Heart left ventricle (tissue), 16 donors: ENCODE data around the gene ANK2. TPM values are rescaled to one million over a fixed set of nuclear protein-coding genes. Genes with fewer than 3 reads are reported as not detected.

Source experiments
- ATAC-seq, 4 donors: fragments of 200-7000 bp; cut with Tn5 transposase; one replicate each; pipeline ENCODE4 v1.9.1; 2020 to 2022; ENCODE audit warnings: moderate library complexity in 4 of 4, mild to moderate bottlenecking in 3 of 4, moderate number of reproducible peaks in 1 of 4
- DNase-seq, 5 donors: peaks; one replicate each; pipeline ENCODE4 v3.0.0-alpha.2; 2020
- H3K27ac ChIP-seq, 12 donors: fragments of 200-600 bp; sonication (generic) in 4 of 12; one replicate each; pipeline versions ENCODE4 v1.5.0 to v1.8.0; 2016 to 2022; ENCODE audit warnings: mild to moderate bottlenecking in 2 of 12
- H3K27me3 ChIP-seq, 9 donors: fragments of 200-600 bp; sonication (generic) in 2 of 9; one replicate each; pipeline versions ENCODE4 v1.5.1 to v1.8.0; 2016 to 2022; ENCODE audit warnings: mild to moderate bottlenecking in 3 of 9
- H3K36me3 ChIP-seq, 9 donors: fragments of 200-600 bp; sonication (generic) in 2 of 9; one replicate each; pipeline versions ENCODE4 v1.5.0 to v1.8.0; 2018 to 2022; ENCODE audit warnings: mild to moderate bottlenecking in 2 of 9
- H3K4me1 ChIP-seq, 12 donors: fragments of 200-600 bp; sonication (generic) in 4 of 12; one replicate each; pipeline versions ENCODE4 v1.5.0 to v1.8.0; 2016 to 2022; ENCODE audit warnings: mild to moderate bottlenecking in 3 of 12
- H3K4me3 ChIP-seq, 12 donors: fragments of 200-600 bp; sonication (generic) in 4 of 12; one replicate each; pipeline versions ENCODE4 v1.5.0 to v1.8.0; 2017 to 2022; ENCODE audit warnings: mild to moderate bottlenecking in 9 of 12, moderate library complexity in 4 of 12
- H3K9me3 ChIP-seq, 12 donors: fragments of 200-600 bp; sonication (generic) in 4 of 12; one replicate each; pipeline versions ENCODE4 v1.5.0 to v1.8.0; 2016 to 2022; ENCODE audit warnings: mild to moderate bottlenecking in 1 of 12
- POLR2A ChIP-seq, 2 donors: fragments of 450-650 bp; IDR thresholded peaks; one replicate each; pipeline ENCODE4 v1.6.1; 2017; ENCODE audit warnings: antibody characterized with exemption in 2 of 2, mild to moderate bottlenecking in 2 of 2, moderate library complexity in 2 of 2
- WGBS, 4 donors: extraction: QIAGEN DNeasy Blood & Tissue Kit in 2 of 4; methylation state at CpG; one replicate each; pipeline versions ENCODE4 v1.1.5 to v1.1.7; 2013 to 2018; 5-methylcytosine and 5-hydroxymethylcytosine counted together
- intact Hi-C, 10 donors: fragments of 100-400 bp; cut with DNase I; formaldehyde crosslinking; loops; one replicate each; pipeline versions ENCODE4 v1.11.1 to v1.14.2; 2022
- polyA plus RNA-seq, 2 donors: library from polyadenylated mRNA; stranded (reverse); fragments of 200-250 nt; gene quantifications; one replicate each; pipeline ENCODE4 v1.2.3, GENCODE V29; 2013
- total RNA-seq, 9 donors: library from RNA; depleted of rRNA in 2 of 9; stranded (reverse); fragments of >200 nt in 2 of 9; fragmentation: NEBNext Ultra II Directional in 3 of 9; extraction: Animal tissue kit (Norgen Biotek cat#: 25700) in 3 of 9; gene quantifications; one replicate each; pipeline versions ENCODE4 v1.1.0 to v1.2.4, GENCODE V29; 2016 to 2023
- TF ChIP-seq, protein P1 (sequence below), 12 donors: fragments of 200-600 bp; sonication (generic) in 4 of 12; IDR thresholded peaks; one replicate each; pipeline versions ENCODE4 v1.5.0 to v1.8.0; 2018 to 2022; ENCODE audit warnings: antibody characterized with exemption in 12 of 12, mild to moderate bottlenecking in 5 of 12
- donor health status: ischemic (EF 13 %, LVEDD 7.1; RV severe dilation, severe dysfunction).
- donor health status: healthy with polysubstance abuse.
- donor health status: DM: no; HTN: yes; CAD: no.
- donor health status: DM: no; HTN: no; CAD: no.
- donor health status: ischemic (EF 25% LVEDD 6.9; RV normal size, moderate dysfunction).
- donor health status: ischemic (EF 25% LVEDD 5.7; RV mildly dilated, moderate dysfunction).
- donor health status: healthy.
- donor health status: DM: yes; HTN: yes; CAD: no.
- donor health status: ischemic (EF 35%, LVEDD 5.7; RV mildly dilated, moderate dysfunction).
- donor health status: nonischemic (EF 11% LVEDD 7.7; RV severe dilation, severe dysfunction).
- donor health status: DM: yes; HTN: yes; CAD: no.
- donor health status: PGD.
- donor health status: ischemic (EF 29% LVEDD 5.4; RV normal size, mild dysfunction).
- donor health status: nonischemic (EF 23%, LVEDD 6.1; RV moderate dilation, normal function).

ANK2 gene
- total and polyA plus RNA-seq, 11 donors, result 30.7 to 351 (median 267) TPM

DNA sequence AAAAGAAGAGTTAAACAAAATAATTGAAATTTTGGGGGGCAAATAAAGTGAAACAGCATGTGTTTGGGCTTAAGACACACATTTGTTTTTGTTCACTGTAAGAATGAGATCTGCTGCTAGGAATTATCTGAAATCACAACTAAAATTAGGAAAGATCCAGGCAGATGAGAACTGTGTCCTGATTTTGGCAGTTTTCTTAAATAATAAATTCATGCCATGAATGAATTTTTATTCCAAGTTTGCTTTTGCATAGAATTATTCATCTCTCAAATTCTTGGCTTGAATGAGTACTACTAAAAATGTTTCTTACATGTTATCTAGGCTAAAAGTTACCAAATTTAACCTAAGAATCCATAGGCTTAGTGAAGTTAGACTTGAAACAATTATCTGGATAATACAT is 321.7 kb downstream of the ANK2 start:
- ATAC-seq (no peak), DNase-seq (no peak)
- no peaks in the 10 kb centered on the region for H3K9me3 ChIP-seq
- H3K27me3 ChIP-seq, result no peaks in the 10 kb centered on the region
- H3K36me3 ChIP-seq, result peaks cover 0 to 90% (median 32%) of the 10 kb centered on the region in 9 donors
- TF ChIP-seq, protein P1, sequence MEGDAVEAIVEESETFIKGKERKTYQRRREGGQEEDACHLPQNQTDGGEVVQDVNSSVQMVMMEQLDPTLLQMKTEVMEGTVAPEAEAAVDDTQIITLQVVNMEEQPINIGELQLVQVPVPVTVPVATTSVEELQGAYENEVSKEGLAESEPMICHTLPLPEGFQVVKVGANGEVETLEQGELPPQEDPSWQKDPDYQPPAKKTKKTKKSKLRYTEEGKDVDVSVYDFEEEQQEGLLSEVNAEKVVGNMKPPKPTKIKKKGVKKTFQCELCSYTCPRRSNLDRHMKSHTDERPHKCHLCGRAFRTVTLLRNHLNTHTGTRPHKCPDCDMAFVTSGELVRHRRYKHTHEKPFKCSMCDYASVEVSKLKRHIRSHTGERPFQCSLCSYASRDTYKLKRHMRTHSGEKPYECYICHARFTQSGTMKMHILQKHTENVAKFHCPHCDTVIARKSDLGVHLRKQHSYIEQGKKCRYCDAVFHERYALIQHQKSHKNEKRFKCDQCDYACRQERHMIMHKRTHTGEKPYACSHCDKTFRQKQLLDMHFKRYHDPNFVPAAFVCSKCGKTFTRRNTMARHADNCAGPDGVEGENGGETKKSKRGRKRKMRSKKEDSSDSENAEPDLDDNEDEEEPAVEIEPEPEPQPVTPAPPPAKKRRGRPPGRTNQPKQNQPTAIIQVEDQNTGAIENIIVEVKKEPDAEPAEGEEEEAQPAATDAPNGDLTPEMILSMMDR (IDR thresholded peaks at IDR 0.05), result no peak
- TF ChIP-seq POLR2A (IDR thresholded peaks at IDR 0.05), result no peak
- H3K27ac ChIP-seq, result no peak overlapping the region
- peaks cover 0 to 4% (median 0%) of the 10 kb centered on the region in 12 donors for H3K4me1 ChIP-seq
- intact Hi-C loops, result no loop called here
- H3K4me3 ChIP-seq, result no peak overlapping the region

DNA sequence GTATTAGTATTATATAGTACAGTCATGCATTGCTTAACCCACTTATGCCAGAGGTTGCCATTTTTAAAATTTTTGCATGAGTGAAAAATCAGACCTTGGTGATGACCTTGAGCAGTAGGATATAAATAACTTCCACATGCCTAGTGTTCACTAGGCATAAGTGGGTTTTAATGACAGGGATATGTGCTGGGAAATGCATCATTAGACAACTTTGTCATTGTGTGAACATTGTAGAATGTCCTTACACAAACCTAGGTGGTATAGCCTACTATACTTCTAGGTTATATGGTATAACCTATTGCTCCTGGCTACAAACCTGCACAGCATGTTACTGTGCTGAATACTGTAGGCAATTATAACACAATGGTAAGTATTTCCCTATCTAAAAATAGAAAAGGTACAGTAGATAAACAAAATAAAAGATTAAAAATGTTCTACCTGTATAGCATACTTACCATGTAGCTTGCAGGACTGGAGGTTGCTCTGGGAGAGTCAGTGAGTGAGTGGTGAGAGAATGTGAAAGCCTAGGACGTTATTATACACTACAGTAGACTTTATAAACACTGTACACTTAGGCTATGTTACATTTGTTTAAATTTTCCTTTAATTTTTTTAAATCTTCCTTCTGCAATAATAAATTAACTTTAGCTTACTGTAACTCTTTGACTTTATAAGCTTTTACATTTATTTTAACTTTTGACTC is 326.7 kb downstream of the ANK2 start:
- intact Hi-C loops, result no loop called here
- ATAC-seq (peak; percentile 22 to 68 (median 60)), DNase-seq (no peak)
- peaks cover 0 to 12% (median 0%) of the 10 kb centered on the region in 12 donors for H3K4me1 ChIP-seq
- no peaks in the 10 kb centered on the region for H3K9me3 ChIP-seq
- no peaks in the 10 kb centered on the region for H3K27me3 ChIP-seq
- TF ChIP-seq, protein P1 (IDR thresholded peaks at IDR 0.05), result no peak
- TF ChIP-seq POLR2A (IDR thresholded peaks at IDR 0.05), result no peak
- H3K4me3 ChIP-seq, result no peak overlapping the region
- H3K27ac ChIP-seq, result peak overlapping the region in 6 of 12 donors; percentile 0 to 49 (median 32)
- peaks cover 0 to 72% (median 8%) of the 10 kb centered on the region in 9 donors for H3K36me3 ChIP-seq
- 47 to 73% (median 58%) methylated on average over 1 of the region's 1 CpG for WGBS, 4 donors

DNA sequence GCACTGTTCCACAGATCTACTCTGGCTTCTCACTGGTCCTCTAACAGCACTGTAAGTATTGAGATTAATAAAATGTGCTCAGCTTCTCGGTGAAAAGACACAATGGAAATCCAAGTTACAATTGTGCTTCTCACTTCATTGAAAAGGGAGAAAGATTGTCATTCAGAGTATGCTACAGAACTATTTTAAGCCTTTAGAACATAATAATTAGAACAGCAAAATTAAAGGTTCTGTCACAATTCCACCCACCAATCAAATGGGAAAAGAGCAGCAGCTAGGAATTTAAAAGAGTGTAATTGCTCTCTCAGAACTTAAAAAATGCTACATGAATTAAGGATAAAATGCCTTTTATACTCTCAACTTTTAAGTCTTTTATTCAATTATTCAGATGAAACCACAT is 329.4 kb downstream of the ANK2 start:
- no peak overlapping the region for H3K27ac ChIP-seq
- peaks cover 0 to 54% (median 12%) of the 10 kb centered on the region in 9 donors for H3K36me3 ChIP-seq
- DNase-seq, result no peak
- H3K27me3 ChIP-seq, result no peaks in the 10 kb centered on the region
- H3K4me3 ChIP-seq, result no peak overlapping the region
- no peak for TF ChIP-seq POLR2A (IDR thresholded peaks at IDR 0.05)
- TF ChIP-seq, protein P1 (IDR thresholded peaks at IDR 0.05), result no peak
- 89 to 100% (median 93%) methylated on average over 1 of the region's 1 CpG for WGBS, 4 donors
- no peak for ATAC-seq
- peaks cover 0 to 33% (median 18%) of the 10 kb centered on the region in 12 donors for H3K4me1 ChIP-seq
- no peaks in the 10 kb centered on the region for H3K9me3 ChIP-seq
- intact Hi-C loops, result no loop called here

DNA sequence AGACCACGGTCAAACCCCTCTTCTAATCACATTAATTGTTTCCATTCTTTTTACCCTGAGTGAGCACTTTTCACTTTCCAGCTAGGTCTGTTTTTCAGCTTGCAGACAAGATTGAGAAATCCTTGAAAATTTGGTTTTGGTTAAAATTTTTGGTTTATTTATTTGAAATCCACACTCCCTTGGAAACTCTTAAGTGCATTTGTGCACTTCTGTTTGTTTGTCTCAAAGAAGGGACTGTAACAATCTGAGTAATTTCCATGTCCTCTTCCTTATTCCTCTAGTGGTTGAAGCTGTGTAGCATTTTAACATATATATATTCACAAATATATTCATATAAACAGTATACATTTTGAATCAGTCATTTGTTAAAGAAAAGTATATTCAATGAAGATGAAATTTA is 333.3 kb downstream of the ANK2 start:
- DNase-seq (no peak), ATAC-seq (peak in 2 of 4 donors; percentile 11 to 23)
- WGBS, 4 donors, result 55 to 74% (median 61%) methylated on average over 1 of the region's 1 CpG
- H3K9me3 ChIP-seq, result no peaks in the 10 kb centered on the region
- no peak overlapping the region for H3K4me3 ChIP-seq
- H3K27me3 ChIP-seq, result no peaks in the 10 kb centered on the region
- intact Hi-C loops, result loop anchor here in 1 of 10 donors (2.0 kb wide), 1 partner anchor 54 kb away; no protein-coding TSS in a partner anchor
- H3K27ac ChIP-seq, result peak overlapping the region in 11 of 12 donors; percentile 32 to 76 (median 59)
- H3K4me1 ChIP-seq, result peaks cover 2 to 39% (median 27%) of the 10 kb centered on the region in 12 donors
- TF ChIP-seq, protein P1 (IDR thresholded peaks at IDR 0.05), result peak in 1 of 12 donors; percentile 5
- TF ChIP-seq POLR2A (IDR thresholded peaks at IDR 0.05), result no peak
- peaks cover 0 to 33% (median 7%) of the 10 kb centered on the region in 9 donors for H3K36me3 ChIP-seq
